22Rv1 (cell line): ENCODE data around the gene KIF1A.

Experiments
- ZFX ChIP-seq: fragments of 450-650 bp; IDR thresholded peaks from 2 replicates; pipeline ENCODE4 v1.6.1; 2017; ENCODE audit warnings: antibody characterized with exemption, borderline replicate concordance
- TF ChIP-seq, protein P1 (sequence below): fragments of 450-650 bp; IDR thresholded peaks from 2 replicates; pipeline ENCODE4 v1.5.1; 2017; ENCODE audit warnings: mild to moderate bottlenecking

DNA sequence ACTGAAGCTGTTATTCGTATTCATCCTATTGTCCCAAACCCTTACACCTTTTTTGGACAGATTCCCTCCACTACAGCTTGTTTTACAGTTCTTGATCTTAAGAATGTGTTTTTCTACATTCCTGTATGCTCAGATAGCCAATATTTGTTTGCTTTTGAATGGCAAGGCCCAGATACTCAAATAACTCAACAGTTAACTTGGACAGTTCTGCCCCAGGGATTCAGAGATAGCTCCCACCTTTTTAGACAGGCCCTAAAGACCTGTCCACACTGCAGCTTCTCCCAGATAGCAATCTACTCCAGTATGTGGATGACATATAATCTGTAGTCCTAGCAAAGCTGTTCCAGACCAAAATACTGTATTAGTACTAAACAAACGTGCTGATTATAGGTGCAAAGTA is 41.5 kb upstream of the KIF1A start:
- TF ChIP-seq, protein P1, sequence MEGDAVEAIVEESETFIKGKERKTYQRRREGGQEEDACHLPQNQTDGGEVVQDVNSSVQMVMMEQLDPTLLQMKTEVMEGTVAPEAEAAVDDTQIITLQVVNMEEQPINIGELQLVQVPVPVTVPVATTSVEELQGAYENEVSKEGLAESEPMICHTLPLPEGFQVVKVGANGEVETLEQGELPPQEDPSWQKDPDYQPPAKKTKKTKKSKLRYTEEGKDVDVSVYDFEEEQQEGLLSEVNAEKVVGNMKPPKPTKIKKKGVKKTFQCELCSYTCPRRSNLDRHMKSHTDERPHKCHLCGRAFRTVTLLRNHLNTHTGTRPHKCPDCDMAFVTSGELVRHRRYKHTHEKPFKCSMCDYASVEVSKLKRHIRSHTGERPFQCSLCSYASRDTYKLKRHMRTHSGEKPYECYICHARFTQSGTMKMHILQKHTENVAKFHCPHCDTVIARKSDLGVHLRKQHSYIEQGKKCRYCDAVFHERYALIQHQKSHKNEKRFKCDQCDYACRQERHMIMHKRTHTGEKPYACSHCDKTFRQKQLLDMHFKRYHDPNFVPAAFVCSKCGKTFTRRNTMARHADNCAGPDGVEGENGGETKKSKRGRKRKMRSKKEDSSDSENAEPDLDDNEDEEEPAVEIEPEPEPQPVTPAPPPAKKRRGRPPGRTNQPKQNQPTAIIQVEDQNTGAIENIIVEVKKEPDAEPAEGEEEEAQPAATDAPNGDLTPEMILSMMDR, result no peak
- TF ChIP-seq ZFX, result no peak
